Activated naive CD8-positive, alpha-beta T cell treated with anti-CD3 and anti-CD28 coated beads, Interleukin-2, amount 50 U/mL, for 24 hours (primary cell): ENCODE measurements around the gene FAM222B.
"Not testable (repeated sequence)": the region's sequence is repeated elsewhere in the genome, so short reads cannot be mapped to it uniquely, and the experiment has no call there.

Experiments
- ATAC-seq: fragments of 150-1000 bp; cut with Tn5 transposase; one replicate; pipeline ENCODE4 v1.10.0; 2021
- DNase-seq: peaks from one replicate; pipeline ENCODE4 v3.0.0; 2021
- H3K27ac Mint-ChIP-seq: one replicate; pipeline ENCODE4 v1.8.0; 2021; ENCODE audit warnings: mild to moderate bottlenecking, mixed read lengths
- H3K27me3 Mint-ChIP-seq: one replicate; pipeline ENCODE4 v1.8.0; 2021; ENCODE audit warnings: mixed read lengths
- H3K36me3 Mint-ChIP-seq: one replicate; pipeline ENCODE4 v1.8.0; 2021; ENCODE audit warnings: low read depth, mixed read lengths
- H3K4me1 Mint-ChIP-seq: one replicate; pipeline ENCODE4 v1.8.0; 2021; ENCODE audit warnings: mixed read lengths
- H3K4me3 Mint-ChIP-seq: one replicate; pipeline ENCODE4 v1.8.0; 2021; ENCODE audit warnings: mild to moderate bottlenecking, moderate library complexity, mixed read lengths
- H3K9me3 Mint-ChIP-seq: one replicate; pipeline ENCODE4 v1.8.0; 2021; ENCODE audit warnings: mixed read lengths

The FAM222B gene

GRCh38 chr17:28729950-28730330 lies 112.7 kb downstream of the FAM222B start:
- peaks cover 4% of the 10 kb centered on the region for H3K36me3 Mint-ChIP-seq
- peak overlapping the region; percentile 40 for H3K27ac Mint-ChIP-seq
- ATAC-seq (no peak), DNase-seq (no peak)
- H3K4me1 Mint-ChIP-seq: peaks cover 35% of the 10 kb centered on the region
- H3K9me3 Mint-ChIP-seq: no peaks in the 10 kb centered on the region
- H3K4me3 Mint-ChIP-seq: no peak overlapping the region
- H3K27me3 Mint-ChIP-seq: no peaks in the 10 kb centered on the region

GRCh38 chr17:28728364-28729200 lies 114.0 kb downstream of the FAM222B start, which contains the start of gene NEK8:
Gene NEK8, plus strand, starts transcription at chr17:28728788. Its CDS starts 26 bp downstream, at chr17:28728814.
- peak; percentile 99 for DNase-seq
- Mint-ChIP-seq H3K27ac (peak within 1 kb of the TSS; percentile 96), H3K27me3 (no peaks in the 10 kb centered on the region), H3K4me3 (peak within 1 kb of the TSS; percentile 99), H3K36me3 (peaks cover 18% of the 10 kb centered on the region), H3K9me3 (no peaks in the 10 kb centered on the region), H3K4me1 (peaks cover 43% of the 10 kb centered on the region)
- ATAC-seq: peak; percentile 17

DNA sequence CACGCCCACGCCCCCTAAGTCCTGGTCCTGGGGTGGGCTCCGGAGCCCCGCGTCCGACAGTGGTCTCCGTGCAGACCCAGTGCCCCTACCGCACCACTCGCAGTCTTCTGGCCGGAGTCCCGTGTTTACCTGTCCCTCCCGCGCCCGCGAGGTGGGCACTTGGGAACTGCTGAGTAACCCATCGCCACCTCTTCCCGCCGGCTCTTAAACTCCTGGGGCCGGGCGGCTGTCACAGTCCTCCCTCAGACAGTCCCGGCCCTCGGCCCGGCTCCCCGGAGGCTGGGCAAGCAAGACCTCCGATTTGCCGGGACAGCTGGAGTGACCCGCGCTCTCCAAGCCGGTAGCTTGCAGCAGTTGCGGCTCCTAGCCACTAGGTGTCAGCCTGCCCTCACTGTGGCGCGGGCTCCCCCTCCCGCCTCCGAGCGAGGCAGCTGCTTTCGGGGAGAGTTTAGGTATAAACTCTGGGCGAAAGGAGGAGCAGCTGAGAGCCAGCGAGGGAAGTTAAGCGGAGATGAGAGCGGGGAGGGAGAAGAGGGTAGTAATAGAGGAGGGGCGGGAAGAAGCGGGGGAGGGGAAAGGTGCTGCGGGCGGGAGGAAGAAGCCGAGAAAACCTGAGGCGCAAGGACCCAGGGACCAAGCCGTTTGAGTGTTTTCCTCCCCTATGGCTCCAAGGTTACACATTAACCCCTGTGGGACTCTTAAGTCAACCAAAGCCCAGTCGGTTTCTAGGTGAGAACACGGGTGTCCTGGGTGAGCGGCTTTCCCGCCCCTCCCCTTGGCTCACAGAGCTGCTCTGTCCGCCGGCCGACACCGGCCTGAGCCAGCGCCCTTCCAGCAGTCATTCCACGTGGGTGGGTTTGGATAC lies 115.7 kb downstream of the FAM222B start:
- Mint-ChIP-seq H3K27me3 (no peaks in the 10 kb centered on the region), H3K9me3 (no peaks in the 10 kb centered on the region), H3K4me3 (peak overlapping the region; percentile 99), H3K36me3 (peaks cover 35% of the 10 kb centered on the region), H3K27ac (peak overlapping the region; percentile 96), H3K4me1 (peaks cover 55% of the 10 kb centered on the region)
- peak; percentile 94 for DNase-seq
- peak; percentile 26 for ATAC-seq

DNA sequence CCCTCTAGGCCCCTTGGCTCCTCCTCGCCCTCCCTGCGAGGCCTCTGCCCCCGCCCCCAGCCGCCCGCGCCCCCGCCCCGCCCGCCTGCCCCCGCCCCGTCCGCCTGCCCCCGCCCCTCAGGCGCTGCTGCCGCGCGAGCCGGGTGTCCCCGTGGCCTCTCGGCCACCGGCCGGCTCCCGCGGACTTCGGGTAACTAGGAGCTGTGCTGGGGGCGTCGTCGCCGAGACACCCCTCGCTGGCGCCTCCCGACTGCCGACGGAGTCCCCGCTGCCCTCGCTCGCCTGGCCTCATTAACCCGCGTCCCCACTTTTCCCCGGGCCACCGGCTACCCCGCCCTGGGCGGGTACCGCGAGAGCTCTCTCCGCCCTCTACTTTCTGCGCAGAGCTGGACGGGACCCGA lies 116.4 kb downstream of the FAM222B start, which contains the start of gene TLCD1:
TSS of gene TLCD1 (minus strand) at position 8 of the 401 bp plus-strand sequence. CDS start 136 bp downstream, outside the sequence.
- ATAC-seq: peak; percentile 38
- DNase-seq: peak; percentile 82
- Mint-ChIP-seq H3K4me1 (peaks cover 60% of the 10 kb centered on the region), H3K27ac (peak within 1 kb of the TSS; percentile 100), H3K9me3 (no peaks in the 10 kb centered on the region), H3K4me3 (peak within 1 kb of the TSS; percentile 99), H3K36me3 (peaks cover 41% of the 10 kb centered on the region), H3K27me3 (no peaks in the 10 kb centered on the region)

- peak; percentile 71 for DNase-seq
- Mint-ChIP-seq H3K4me3 (peak overlapping the region; percentile 99), H3K9me3 (no peaks in the 10 kb centered on the region), H3K27ac (peak overlapping the region; percentile 100), H3K4me1 (peaks cover 62% of the 10 kb centered on the region), H3K27me3 (no peaks in the 10 kb centered on the region), H3K36me3 (peaks cover 46% of the 10 kb centered on the region)
- ATAC-seq: peak; percentile 21
Measured at GRCh38 chr17:28725660-28726225, 116.8 kb downstream of the FAM222B start.

DNA sequence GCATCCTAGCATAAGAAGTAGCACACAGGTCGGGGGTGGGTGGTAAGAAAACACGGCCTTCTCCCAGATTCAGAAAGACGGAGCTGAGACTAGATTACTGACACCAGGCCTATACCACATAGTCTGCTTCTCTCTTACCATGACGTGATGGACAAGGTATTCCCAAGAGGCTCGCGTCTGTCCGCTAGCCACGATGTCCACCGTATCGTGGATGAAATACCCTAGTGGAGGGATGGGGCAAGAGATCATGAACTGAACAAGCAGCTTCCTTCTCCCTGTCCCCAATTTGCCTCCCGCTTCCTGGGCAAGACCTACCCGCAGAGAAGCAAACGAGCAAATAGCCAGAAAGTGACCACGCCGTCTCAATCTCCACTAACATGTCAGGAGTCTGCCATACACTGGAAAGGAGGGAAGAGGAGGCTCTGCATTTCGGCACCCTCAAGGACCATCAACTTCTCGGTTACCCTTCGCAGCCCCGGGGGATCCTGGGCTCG lies 117.4 kb downstream of the FAM222B start:
- Mint-ChIP-seq H3K27ac (peak overlapping the region; percentile 100), H3K36me3 (peaks cover 52% of the 10 kb centered on the region), H3K27me3 (no peaks in the 10 kb centered on the region), H3K9me3 (no peaks in the 10 kb centered on the region), H3K4me3 (peak overlapping the region; percentile 99), H3K4me1 (peaks cover 68% of the 10 kb centered on the region)
- no peak for DNase-seq
- ATAC-seq: no peak

GRCh38 chr17:28724500-28725165 lies 118.0 kb downstream of the FAM222B start:
- Mint-ChIP-seq H3K36me3 (peaks cover 56% of the 10 kb centered on the region), H3K9me3 (no peaks in the 10 kb centered on the region), H3K27ac (peak overlapping the region; percentile 100), H3K4me1 (peaks cover 67% of the 10 kb centered on the region), H3K4me3 (peak overlapping the region; percentile 99), H3K27me3 (no peaks in the 10 kb centered on the region)
- DNase-seq (no peak), ATAC-seq (no peak)

DNA sequence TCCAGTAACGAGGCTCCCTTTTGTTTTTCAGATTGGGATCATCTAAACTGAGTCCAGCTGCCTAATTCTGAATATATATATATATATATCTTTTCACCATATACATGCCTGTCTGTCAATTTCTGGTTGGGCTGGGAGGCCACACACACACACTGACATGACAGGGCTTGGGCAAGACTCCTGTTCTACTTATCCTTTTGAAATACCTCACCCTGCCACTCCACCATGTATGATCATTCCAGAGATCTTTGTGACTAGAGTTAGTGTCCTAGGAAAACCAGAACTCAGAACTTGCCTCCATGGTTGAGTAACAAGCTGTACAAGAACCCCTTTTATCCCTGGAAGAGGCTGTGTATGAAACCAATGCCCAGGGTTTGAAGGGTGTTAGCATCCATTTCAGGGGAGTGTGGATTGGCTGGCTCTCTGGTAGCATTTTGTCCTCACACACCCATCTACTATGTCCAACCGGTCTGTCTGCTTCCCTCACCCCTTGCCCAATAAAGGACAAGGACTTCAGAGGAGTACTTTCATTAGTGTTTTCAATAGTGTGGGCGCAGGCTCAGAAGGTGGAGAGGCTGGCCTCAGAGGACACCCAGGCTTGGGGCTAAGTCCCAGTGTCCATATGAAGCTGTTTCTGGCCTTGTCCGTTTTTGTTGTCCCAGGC lies 118.6 kb downstream of the FAM222B start:
- H3K36me3 Mint-ChIP-seq: peaks cover 56% of the 10 kb centered on the region

DNA sequence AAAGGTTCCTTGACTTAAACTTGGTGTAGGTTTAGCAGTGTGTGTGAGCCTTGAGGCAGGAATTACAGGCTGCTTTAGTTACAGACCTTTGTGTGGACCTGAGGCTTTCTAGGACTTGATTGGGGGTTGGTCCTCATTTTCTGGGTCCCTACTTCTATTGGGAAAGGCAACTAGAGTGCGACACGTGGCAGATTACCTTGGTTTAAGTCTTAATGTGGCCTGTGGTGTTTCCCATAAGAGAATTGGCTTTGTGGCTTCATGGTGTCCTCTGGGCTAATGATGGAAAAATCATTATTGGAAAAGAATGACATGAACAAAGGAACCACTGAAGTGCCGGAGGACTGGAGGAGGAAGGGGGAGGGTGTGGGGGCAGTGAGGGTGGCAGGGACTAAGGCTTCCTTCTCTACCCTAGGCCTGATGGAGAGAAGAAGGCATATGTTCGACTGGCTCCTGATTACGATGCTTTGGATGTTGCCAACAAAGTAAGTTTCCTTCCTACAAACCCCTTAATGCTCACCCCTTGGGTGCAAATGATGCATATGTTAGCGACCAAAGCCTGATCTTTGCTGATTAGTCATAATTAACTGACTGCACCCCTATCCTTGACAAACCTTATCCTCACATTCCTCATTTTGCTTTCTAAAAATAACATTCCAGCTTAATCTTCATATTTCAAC lies 119.3 kb downstream of the FAM222B start:
- H3K4me3 Mint-ChIP-seq: peak overlapping the region; percentile 99
- peak overlapping the region; percentile 100 for H3K27ac Mint-ChIP-seq
- ATAC-seq (no peak), DNase-seq (no peak)
- H3K4me1 Mint-ChIP-seq: peaks cover 71% of the 10 kb centered on the region
- H3K27me3 Mint-ChIP-seq: peaks cover under 1% of the 10 kb centered on the region
- H3K36me3 Mint-ChIP-seq: peaks cover 56% of the 10 kb centered on the region
- H3K9me3 Mint-ChIP-seq: no peaks in the 10 kb centered on the region

More for the DNA sequence above, 118.6 kb downstream of the FAM222B start:
- Mint-ChIP-seq H3K27ac (peak overlapping the region; percentile 100), H3K4me3 (peak overlapping the region; percentile 99), H3K4me1 (peaks cover 67% of the 10 kb centered on the region)
- not testable (repeated sequence) for ATAC-seq, H3K27me3 Mint-ChIP-seq, DNase-seq, H3K9me3 Mint-ChIP-seq

GRCh38 chr17:28722417-28723158 lies 120.0 kb downstream of the FAM222B start:
- Mint-ChIP-seq H3K27ac (peak overlapping the region; percentile 100), H3K4me1 (peaks cover 72% of the 10 kb centered on the region), H3K9me3 (no peaks in the 10 kb centered on the region), H3K4me3 (peak overlapping the region; percentile 99), H3K27me3 (peaks cover 4% of the 10 kb centered on the region), H3K36me3 (peaks cover 56% of the 10 kb centered on the region)
- DNase-seq: no peak
- no peak for ATAC-seq

- H3K4me3 Mint-ChIP-seq: peak overlapping the region; percentile 99
- not testable (repeated sequence) for ATAC-seq, DNase-seq, H3K27me3 Mint-ChIP-seq, H3K9me3 Mint-ChIP-seq
- H3K36me3 Mint-ChIP-seq: peaks cover 56% of the 10 kb centered on the region
- peak overlapping the region; percentile 100 for H3K27ac Mint-ChIP-seq
- H3K4me1 Mint-ChIP-seq: peaks cover 67% of the 10 kb centered on the region
Measured at GRCh38 chr17:28720997-28721329, 121.6 kb downstream of the FAM222B start.

DNA sequence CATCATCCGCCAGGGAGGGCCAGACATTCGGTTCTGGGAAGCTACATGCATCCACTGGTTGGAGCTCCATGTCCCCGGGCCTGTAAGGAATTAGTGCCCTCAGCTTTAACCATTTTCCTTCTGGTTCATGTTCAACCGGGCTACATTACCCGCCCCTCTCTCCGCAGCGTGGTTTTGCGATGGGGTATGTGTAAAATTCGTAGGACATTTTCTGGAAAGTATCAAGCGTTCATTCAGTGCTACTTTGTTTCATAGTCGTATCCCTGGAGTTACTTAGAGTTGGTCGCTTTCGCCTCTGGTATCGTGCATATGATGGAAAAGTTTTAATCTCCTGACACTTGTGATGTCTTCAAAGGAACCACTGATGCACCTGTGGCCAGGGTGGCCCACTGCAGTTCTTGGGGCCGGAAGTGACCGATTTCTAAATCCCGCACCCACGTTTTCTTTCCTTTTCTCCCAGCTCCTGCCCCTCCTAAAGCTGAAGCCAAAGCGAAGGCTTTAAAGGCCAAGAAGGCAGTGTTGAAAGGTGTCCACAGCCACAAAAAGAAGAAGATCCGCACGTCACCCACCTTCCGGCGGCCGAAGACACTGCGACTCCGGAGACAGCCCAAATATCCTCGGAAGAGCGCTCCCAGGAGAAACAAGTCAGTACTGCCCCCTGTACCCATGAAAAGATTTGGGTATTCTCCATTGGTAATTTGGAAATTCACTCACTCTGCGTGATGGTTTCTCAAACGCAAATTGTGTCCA lies 122.2 kb downstream of the FAM222B start:
- ATAC-seq: no peak
- Mint-ChIP-seq H3K4me3 (peak overlapping the region; percentile 99), H3K36me3 (peaks cover 56% of the 10 kb centered on the region), H3K4me1 (peaks cover 67% of the 10 kb centered on the region), H3K27ac (peak overlapping the region; percentile 100), H3K27me3 (peaks cover 13% of the 10 kb centered on the region), H3K9me3 (no peaks in the 10 kb centered on the region)
- DNase-seq: no peak
